GM21390 (cell line): ENCODE data around the gene CELSR3.
A peak's percentile ranks its signal among the peaks of the same experiment; 100 is the strongest.

Source experiments
- ATAC-seq: cut with Tn5 transposase; IDR thresholded peaks from one replicate; pipeline ENCODE4 v1.9.1; 2021; ENCODE audit not compliant: unreplicated experiment

The CELSR3 gene

DNA sequence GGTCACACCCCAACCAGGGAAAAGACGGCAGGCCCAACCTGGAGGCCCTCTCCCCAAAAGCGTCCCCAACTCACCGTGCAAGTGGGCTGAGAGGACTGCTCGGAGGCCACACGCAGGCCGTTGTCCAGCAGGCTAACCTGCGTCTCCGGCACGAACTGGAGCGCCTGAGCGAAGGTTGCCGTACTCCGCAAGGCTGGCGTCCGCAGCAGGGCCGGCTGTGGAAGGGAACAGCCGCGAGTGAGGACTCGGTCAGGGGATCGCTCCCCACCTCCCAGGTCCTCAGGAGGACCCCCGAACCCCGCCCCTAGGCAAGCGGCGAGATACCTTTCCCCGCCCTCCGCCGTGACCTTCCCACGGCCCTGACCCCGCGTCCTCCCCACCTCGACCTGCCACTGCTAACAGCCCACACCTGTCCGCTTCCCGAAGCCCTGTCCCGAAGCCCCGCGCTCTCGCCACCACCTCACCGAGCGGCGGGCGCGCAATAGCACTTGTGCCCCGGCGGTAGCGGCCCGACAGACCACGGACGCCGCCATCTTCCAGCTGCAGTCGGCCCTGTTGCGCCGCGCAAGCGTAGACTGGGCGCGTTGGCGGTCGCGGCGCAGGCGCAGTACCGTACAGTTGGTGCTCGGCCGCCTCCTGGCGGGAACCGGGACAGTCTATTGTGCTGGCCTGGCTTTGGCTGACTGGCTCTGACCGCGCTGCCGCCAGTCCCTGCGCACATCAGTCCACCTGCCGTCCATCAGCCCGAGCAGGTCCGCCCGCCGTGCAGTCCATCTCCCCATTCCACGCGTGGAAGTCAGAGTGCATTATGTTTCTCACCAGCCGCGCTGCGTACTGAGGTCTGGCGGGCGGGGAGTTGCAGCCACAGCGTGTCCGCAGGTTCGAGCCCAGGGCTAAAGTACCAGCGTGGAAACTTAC, 53.3 kb downstream of the CELSR3 start, which contains the start of gene UQCRC1:
Gene UQCRC1 (minus strand): TSS at position 559 of the 918 bp plus-strand sequence. CDS start 26 bp downstream, at position 533.
- ATAC-seq = peak; percentile 96

DNA sequence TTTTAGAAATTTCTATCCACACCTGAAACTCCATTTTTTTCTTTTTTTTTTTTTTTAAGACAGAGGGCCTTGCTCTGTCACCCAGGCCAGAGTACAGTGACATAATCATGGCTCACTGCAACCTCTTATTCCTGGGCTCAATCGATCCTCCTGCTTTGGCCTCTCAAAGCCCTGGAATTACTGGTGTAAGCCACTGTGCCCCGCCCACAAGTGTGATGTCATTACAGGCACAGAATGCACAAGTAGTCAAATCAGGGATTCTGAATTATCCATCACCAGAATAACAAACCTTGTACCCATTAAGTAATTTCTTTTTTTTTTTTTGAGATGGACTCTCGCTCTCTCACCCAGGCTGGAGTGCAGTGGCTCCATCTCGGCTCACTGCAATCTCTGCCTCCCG, 55.2 kb downstream of the CELSR3 start:
- no peak for ATAC-seq

DNA sequence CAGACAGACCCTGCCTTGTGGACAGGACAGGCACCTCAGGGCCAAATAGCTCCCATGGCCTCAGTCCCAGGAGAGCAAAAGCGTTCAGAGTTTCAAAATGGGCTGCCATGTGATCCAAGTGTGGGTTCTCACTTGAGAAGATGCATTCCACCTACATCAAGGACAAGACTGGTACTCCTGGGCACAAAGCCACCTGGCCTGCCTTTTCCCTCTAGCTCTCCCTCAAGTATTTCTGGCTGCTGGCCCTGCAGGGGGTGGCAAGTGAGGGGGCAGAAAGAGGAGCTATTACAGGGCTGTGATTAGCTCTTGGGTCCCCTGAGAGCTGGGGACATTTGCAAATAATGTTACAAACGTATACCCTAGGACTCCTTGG, 61.1 kb downstream of the CELSR3 start:
- ATAC-seq = no peak

DNA sequence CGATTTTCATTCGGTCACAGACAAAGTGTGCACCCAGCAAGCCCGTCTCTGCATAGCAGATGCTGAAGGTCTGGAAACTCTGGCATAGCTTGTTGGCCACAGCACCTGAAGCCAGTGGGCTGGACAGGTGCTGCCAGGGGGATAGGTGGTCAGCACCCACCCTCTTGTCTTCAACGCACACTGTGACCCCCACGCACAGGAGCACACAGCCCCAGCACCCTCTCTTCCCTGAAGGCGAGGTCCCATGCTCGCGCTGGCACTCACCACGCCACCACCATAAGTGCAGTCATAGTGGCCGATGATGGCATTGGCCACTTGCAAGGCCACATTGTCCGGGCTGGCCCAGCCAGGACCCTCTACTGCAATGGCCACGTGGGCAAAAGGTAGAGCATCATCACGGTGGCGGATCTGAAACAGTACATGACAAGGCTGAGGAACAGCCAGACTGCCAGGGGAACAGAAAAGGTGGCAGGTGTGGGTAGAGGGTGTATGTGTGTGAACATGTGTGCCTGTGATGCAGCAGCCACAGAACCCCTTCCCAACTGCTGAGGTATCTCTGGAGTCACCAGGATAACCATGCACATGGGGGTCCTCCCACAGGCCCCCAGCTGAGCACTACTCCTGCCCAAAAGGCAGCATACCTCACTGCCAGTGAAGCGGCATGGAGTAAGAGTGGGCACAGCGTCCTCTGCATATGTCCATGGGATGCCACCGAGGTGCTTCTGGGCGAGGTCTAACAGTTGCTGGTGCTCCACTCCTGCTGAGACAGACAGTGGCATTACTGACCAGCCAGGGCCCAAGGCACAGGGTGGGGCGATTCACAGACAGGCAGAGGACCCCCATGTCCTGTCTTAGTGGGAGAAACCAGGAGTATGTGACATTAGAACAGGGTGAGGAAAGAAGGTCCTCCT, 61.7 kb downstream of the CELSR3 start:
- ATAC-seq = no peak

DNA sequence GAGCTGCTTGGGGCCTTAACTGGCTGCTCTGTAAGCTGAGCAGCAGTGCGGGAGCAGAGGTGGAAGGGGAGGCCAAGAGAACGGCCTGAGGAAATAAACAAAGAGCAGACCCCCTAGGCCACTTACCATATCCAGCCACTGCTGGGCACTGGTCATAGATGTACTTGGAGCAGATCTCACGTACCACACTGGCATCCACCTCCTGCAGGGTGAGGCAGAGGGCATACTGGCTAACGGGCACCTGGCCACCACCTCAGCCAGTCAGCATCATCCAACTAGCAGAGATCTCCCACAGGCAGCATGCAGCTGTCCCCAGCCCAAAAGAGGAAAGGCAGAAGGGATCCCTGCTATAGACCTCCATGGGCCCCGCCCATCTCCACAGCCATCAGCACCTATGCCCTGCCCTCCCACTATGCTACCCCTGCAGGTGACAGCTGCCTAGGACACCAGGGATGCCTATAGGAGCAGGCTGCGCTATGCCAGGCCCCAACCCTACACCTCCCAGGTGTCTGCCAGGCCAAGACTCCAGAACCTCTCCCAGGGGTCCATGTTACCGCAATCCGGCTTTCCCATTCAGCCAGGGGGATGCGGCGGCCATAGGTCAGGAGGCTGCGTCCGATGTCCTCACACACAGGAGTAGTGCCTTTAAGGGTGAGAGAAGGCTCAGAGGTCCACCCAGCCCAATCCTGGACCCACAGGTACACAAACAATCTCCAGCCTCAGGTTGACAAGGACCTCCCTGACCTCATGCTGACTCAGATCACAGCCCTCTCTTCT, 63.0 kb downstream of the CELSR3 start:
- ATAC-seq = no peak

DNA sequence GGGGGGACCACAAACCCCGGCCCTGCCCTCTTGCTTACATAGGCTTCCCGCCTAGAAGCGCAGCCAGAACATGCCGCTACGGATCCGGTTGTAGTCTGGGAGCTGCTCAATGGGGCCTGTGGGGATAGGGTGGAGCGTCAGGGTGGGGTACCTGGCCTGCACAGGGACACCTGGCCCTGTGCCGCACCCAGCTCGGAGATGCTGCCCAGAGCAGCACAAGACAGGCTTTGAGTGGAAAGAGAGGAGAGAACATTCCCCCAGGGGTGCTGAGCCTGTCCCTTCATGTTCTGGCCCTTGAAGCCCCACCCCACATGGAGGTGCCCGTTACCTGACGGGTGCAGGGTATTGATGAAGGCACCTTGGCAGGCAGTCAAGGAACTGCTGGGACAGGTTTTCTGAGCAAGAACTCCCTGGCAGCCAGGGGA, 63.6 kb downstream of the CELSR3 start:
- ATAC-seq = no peak

DNA sequence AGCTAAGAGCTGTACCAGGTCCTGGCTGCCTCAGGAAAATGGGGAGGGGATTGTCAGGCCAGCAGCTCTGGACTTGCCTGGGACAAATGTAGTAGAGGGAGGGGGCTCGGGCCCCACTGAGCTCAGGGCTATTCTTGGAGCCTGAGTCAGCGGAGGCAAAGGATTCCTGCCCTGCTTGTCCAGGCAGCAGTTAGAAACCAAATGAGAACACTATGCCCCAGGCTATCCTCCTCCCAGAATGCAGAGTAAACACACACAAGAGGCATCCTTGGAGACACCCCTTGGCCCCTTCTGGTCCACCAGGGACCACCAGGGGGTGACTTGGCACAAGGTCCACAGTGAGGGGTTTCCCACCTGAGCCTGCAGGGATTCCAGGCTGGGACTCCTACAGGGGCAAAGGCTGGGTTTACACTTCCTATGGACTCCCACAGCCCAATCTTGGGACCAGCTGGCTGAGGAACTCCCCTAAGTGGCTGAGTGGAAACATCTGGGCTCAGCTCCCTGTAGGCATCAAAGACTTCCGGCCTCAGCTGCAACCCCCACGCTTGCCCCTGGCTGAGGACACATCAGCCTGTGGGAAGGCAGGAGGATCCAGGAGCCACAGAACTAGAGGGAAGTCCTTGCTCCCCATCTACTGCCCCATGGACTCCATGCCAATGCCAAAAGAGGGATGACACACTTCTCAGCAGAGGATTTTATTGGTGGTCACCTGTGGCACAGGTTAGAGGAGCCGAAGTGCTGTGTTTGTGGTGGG, 64.2 kb downstream of the CELSR3 start:
- ATAC-seq = no peak

DNA sequence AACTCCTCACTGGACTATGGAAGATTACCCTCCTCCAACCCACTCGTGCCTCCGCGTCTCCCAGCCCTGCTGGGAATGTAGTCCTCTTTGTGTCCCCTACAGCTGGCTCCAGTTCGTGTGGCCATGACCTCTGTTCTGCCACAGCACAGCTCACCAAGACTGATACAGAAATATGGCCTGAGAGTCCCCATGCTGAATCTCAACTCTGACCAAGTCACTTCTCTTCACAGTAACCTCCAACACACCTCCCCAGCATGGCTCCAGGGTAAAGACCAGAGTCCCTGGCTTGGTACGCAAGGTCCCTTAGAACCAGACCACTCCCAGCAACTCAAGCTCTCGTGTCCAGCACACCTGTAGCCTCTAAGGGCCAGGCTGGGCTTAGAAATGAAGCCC, 65.3 kb downstream of the CELSR3 start:
- ATAC-seq = no peak

DNA sequence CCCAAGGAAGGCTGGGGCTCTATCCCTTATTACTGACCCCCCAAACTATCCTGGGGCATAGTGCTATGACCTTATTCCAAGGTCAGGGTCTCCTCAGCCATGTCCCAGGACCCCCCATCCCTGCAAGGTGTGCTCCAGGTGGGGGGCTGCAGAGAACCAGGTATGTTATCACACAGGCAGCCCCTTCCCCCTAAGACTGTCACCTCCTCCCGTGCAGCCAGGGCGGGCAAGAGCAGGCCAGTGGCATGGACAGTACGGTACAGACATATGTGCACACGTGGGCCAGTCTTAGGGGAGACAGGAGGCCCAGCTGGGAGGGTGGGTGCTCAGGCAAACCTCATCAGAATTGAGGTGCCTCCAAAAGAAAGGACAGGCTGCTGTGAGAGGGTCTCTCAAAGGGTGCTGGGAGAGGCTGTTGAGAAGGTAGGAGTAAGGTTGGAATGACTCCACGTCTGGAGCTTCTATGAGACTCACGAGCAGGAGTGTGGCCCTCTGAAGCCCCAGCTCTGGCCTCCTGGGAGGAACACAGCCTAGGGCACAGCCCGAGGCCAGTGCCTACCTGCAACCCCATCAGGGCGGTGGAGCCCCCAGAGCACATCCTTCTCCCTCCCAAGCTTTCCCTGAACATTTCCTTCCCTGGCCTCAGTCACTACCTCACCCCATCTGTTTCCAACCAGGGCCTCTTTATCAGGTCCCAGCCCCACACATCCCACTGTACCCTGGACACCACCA, 65.8 kb downstream of the CELSR3 start:
- no peak for ATAC-seq

DNA sequence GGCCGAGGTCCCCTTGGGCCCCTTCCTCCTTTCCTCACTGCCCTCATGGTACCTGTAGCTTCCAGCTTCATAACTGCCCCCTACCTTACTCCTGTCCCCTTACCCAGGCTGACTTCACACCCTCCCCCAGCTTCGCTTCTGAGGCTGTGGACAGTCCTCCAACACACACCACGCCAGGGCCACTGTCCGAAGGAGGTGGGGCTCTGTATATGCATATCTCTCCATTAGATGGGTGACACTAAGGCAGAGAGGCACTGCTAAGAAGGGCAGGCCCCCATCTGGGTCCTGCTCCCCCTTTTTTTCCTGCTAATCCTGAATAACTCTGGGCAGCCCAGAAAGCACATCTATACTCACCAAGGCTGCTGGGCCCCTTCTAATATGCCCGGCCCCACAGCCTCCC, 66.5 kb downstream of the CELSR3 start:
- ATAC-seq = no peak

DNA sequence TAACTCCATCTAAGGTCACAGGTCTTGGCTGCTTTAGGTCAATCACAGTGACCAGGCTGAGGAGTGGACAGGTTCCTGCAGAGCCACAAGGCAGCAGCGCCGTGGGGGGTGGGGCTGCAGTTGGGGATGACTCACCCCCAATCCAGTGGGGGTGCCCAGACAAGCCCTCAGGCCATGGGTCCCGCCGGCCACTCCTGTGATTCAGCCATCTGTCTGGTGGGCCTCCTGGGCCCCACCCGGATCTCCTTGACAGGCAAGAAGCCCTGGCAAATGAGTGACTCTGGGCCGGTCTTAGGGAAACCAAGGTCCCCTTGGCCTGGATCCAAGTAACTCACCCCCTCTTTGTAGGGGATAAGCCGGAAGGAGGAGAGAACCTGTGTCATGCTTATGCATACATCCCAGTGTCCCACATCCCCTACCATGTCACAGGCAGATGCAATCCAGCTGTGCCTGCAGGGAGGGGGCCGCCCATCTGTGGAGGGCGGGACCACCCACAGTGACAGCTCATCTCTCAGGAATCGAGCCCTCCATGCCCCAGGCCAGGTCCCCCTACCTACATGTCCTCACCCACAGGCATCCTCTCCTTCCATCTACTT, 67.1 kb downstream of the CELSR3 start:
- ATAC-seq = no peak

DNA sequence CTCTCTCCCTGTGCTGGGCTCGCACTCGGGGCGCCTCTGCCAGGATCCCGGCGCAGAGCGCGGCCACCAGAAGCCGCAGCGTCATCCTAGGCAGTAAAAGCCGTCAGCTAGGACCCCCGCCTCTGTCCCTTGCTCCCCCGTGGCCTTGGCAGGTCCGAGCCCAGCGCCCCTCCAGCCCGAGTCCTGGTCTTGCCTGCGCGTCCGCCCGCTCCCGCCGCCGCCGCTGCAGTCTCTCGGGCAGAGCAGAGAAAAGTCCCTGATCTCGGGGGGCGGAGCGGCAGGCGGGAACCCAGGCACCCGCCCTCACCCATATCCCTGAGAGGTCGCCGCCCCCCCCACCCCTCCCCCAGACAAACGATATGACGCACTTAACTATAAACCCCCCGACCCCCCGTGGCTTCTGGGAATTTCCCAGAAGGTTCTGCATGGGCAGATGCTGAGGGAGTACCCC, 67.6 kb downstream of the CELSR3 start, which contains the start of gene COL7A1:
Gene COL7A1 (minus strand): TSS at position 255 of the 451 bp plus-strand sequence. CDS start 170 bp downstream, at position 85.
- ATAC-seq = no peak

DNA sequence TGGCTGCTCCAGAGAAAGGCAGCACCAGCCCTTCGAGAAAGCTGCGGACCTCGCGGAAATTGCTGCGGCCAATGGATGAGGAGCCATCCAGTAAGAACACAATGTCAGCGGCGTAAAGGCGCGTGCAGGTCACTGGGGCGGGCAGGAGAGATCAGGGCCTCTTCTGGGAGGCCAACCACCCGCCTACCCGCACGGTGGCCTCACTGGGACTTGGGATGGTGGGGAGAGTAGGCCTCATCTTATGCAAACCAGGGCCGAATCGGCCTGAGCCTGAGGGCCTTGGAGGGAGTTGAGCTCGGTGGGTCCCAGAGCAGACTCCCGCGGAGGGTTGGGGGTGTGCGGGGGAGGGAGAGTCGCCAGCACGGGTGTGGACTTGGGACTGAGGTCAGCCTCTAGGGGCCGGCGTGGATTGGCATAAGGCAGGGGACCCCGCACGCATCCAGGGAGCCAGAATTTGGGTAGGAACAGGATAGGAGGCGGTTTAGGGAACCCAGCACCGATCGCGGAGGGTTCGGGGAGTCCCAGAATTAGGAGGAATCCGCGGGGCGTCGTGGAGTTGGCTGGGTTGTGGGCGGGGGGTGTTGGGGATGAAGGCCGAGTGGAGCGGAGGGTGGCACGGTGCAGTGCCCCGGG, 68.2 kb downstream of the CELSR3 start:
- no peak for ATAC-seq

DNA sequence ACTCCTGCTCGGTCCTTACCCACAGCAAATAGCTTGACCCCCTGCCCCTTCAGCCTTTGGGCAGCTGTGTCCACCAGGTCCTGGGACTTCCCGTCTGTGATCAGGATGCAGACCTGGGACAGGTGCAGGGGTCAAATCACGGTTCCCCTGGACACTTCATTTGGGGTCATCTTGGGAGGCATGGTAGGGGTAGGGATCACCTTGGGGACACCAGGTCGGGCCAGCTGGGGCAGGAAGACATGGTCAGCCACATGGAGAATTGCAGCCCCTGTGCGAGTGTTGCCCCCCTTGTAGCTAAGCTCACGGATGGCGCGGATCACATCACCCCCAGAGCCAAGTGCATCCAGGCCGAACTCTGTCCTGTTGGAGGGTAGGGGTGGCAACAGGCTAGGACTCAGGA, 69.3 kb downstream of the CELSR3 start:
- no peak for ATAC-seq

DNA sequence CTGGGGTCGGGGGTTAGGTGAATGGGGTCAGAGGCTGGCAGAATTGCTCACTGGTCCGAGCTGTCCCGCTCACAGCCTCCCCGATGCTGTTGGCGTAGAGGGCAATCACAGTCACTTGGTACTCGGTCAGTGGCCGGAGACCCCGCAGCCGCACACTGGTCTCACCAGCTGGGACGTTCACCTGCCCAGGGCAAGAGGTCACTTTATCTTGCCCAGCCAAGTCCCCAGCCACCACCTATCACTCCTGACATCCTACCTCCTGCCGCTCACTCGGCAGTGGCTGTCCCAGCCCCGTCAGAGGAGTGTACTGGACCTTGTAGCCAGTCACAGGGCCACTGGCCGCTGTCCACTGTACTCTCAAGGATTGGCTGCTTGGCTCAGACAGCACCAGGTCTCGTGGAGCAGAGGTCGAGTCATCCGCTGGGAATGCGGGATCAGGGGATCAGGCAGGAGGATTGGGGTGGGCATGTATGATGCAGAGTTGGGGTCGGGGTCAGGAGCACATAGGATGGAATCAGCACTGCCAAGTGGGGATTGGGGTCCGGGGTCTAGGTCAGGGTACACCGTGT, 70.1 kb downstream of the CELSR3 start:
- no peak for ATAC-seq

DNA sequence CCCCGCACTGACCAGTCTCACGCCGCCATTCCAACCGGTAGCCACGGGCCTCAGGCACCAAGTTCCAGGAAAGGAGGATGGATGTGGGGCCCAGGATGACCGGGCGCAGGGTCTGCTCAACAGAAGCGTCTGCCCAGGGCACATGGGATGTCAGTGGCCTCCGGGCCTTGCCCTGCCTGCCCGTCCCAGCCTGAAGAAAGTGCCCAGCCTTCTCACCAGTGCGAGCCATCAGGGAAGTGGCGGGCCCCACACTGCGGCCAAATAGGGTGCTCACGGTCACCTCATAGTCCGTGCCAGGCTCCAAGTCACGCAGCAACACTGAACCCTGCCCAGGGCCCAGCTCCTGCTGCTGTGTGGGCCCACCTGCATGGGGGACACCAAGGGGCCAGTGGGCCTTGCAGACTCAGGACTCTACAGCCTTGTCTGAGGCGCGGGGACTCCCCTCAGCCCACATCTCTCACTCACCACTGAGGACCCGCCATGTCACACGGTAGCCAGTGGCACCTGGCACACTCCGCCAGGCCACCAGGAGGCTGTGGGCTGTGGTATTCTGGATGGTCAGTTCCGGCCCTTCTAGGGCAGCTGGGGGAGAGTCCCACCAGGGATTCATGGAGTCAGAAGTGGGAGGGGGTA, 70.7 kb downstream of the CELSR3 start:
- ATAC-seq = no peak

DNA sequence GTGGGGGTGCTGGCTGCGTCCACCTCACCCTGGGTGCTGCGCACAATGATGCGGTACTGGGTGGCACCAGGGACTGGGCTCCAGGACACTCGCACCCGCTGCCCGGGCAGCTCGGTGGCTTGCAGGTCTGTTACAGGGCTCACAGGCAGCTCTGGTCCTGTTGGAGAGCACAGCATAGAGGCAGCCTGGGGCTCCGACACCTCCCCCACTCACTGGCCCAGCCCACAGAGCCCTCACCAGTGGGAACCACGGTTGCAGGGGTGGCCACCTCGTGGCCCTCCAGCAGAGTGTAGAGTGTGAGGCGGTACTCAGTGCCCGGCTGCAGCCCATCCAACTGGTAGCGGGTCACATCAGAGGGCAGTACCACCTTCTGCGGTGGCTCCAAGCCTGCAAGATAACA, 71.2 kb downstream of the CELSR3 start:
- no peak for ATAC-seq

DNA sequence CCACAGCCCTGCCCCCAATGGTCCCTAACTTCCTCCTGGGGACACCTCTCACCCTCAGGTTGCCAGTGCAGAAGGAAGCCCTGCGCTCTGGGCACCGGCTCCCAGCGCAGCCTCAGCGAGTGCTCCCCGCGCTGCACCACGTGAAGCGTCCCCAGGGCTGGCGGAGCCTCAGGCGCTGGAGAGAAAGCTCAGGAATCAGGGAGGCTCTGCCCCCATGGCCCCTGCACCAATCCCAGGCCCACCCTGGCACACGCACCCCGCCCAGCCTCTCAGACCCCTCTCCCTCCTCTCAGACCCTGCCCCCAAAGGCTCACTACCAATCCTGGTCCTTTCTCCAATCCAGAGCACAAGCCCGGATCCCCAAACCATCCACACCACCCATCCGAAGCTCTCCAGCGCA, 74.5 kb downstream of the CELSR3 start:
- ATAC-seq = no peak
